Measurements from ENCODE around the gene FOXP1.

The FOXP1 gene

GRCh38 chr3:71244826-71245488, 338.6 kb downstream of the FOXP1 start:
- peak overlapping the region; percentile 58 for H3K27ac ChIP-seq

DNA sequence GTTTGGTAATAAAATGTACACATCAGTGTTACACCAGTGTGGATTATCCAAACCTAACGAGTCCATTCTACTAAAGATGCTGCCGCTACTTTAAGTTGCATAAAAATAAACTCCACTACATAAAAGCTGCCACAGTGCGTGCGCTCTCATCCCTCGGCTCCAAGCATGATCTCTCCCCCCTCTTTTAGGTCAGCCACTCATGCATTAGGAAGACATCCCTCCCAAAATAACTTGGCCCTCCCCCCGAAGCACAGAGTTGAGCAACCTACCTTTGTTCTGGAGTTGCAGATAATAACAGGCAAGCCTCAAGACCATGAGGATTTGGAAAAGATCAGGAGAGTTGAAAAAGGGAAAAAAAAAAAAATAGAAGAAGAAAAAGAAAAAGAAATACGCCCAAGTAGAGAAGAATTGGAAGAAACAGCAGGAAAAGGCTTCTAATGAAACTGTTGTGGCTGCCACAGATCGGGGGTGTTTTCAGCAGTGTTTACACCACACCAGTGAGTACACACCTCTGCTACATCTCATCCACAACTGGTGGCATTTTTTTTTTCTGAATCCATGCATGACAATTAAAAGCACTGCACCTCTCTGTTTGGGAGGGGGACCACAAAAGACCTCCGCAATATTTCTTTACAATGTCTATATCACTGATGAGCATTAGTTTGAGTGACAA, 339.2 kb downstream of the FOXP1 start:
- H3K27ac ChIP-seq, result peak overlapping the region; percentile 58
- TF ChIP-seq, protein P1, sequence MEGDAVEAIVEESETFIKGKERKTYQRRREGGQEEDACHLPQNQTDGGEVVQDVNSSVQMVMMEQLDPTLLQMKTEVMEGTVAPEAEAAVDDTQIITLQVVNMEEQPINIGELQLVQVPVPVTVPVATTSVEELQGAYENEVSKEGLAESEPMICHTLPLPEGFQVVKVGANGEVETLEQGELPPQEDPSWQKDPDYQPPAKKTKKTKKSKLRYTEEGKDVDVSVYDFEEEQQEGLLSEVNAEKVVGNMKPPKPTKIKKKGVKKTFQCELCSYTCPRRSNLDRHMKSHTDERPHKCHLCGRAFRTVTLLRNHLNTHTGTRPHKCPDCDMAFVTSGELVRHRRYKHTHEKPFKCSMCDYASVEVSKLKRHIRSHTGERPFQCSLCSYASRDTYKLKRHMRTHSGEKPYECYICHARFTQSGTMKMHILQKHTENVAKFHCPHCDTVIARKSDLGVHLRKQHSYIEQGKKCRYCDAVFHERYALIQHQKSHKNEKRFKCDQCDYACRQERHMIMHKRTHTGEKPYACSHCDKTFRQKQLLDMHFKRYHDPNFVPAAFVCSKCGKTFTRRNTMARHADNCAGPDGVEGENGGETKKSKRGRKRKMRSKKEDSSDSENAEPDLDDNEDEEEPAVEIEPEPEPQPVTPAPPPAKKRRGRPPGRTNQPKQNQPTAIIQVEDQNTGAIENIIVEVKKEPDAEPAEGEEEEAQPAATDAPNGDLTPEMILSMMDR (conservative IDR thresholded peaks at IDR 0.05), result no peak

More at GRCh38 chr3:71244826-71245488, 338.6 kb downstream of the FOXP1 start:
- TF ChIP-seq, protein P1 (conservative IDR thresholded peaks at IDR 0.05), result no peak

GRCh38 chr3:71243229-71243628, 340.3 kb downstream of the FOXP1 start:
- no peak overlapping the region for H3K27ac ChIP-seq
- TF ChIP-seq, protein P1 (conservative IDR thresholded peaks at IDR 0.05), result no peak

- H3K27ac ChIP-seq, result no peak overlapping the region
- TF ChIP-seq, protein P1 (conservative IDR thresholded peaks at IDR 0.05), result no peak
Observed at GRCh38 chr3:71241981-71242560, 341.5 kb downstream of the FOXP1 start.

GRCh38 chr3:71241246-71241901, 342.2 kb downstream of the FOXP1 start:
- TF ChIP-seq, protein P1 (conservative IDR thresholded peaks at IDR 0.05), result no peak
- H3K27ac ChIP-seq, result no peak overlapping the region

- no peak overlapping the region for H3K27ac ChIP-seq
- TF ChIP-seq, protein P1 (conservative IDR thresholded peaks at IDR 0.05), result no peak
Observed at GRCh38 chr3:71240034-71240433, 343.5 kb downstream of the FOXP1 start.

DNA sequence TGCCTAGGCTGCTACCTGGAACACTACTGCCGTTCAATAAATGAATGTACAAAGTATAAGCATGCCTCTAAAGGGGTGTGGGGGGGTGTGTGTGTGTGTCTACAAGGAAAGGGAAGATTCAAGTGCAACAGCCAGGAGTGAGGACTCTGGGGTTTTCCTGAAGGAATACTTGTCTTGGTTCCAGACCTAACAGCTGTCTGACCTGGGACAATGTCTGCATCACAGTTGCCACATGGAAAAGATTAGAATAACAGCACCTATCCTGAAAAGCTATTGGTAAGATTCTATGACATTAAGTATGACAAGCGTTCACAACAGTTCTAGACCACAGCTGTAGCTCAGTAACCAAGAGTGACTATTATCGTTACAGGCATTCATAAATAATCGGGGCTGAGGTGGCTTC, 345.2 kb downstream of the FOXP1 start:
- no peak overlapping the region for H3K27ac ChIP-seq
- TF ChIP-seq, protein P1 (conservative IDR thresholded peaks at IDR 0.05), result no peak

All from VCaP (cell line).